Medulla oblongata (tissue), 1 donor: ENCODE data around the gene DLK1.

Source experiments
- DNase-seq: peaks from one replicate; pipeline ENCODE4 v3.0.0-alpha.2; 2015; ENCODE audit errors: extremely low spot score

DLK1 gene

DNA sequence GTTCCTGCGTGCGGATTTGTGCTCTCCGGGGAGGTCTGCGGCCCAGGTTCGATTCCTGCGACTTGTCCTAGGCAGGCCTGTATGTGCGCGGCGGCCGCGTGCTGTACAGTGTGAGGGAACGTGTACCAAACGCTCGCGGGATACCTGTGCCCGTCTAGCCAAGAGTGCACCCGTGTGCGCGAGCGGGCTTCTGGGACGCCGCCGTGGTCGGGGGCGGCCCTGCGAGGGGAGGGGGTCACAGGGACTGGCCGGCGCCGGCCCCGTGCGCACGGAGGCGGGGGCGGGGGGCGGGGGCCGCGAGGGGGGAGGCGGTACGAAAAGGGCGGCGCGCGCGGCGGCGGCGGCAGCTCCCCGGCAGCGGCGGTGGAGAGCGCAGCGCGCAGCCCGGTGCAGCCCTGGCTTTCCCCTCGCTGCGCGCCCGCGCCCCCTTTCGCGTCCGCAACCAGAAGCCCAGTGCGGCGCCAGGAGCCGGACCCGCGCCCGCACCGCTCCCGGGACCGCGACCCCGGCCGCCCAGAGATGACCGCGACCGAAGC is at the start of gene DLK1:
Gene DLK1, plus strand, starts transcription at position 343 of the 536 bp plus-strand sequence. Its CDS starts 177 bp downstream, at position 520.
- no peak for DNase-seq

DNA sequence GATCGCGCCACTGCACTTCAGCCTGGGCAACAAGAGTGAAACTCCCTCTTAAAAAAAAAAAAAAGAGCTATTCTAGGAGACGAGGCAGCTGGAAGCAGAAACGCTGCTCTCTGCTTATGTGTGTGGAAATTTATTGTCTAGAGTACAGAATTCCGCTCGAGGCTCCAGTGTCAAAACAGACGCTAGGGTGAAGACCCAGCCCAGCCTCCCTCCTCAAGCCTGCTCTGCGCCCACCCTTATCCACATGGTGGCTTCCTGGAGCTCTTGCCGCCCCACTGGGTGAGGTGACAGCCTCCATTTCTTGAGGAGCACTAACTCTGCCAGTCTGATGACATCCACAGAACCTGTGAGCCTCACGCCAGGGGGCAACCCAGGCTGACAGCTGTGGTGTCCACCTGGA is 49.5 kb upstream of the DLK1 start:
- DNase-seq = no peak

DNA sequence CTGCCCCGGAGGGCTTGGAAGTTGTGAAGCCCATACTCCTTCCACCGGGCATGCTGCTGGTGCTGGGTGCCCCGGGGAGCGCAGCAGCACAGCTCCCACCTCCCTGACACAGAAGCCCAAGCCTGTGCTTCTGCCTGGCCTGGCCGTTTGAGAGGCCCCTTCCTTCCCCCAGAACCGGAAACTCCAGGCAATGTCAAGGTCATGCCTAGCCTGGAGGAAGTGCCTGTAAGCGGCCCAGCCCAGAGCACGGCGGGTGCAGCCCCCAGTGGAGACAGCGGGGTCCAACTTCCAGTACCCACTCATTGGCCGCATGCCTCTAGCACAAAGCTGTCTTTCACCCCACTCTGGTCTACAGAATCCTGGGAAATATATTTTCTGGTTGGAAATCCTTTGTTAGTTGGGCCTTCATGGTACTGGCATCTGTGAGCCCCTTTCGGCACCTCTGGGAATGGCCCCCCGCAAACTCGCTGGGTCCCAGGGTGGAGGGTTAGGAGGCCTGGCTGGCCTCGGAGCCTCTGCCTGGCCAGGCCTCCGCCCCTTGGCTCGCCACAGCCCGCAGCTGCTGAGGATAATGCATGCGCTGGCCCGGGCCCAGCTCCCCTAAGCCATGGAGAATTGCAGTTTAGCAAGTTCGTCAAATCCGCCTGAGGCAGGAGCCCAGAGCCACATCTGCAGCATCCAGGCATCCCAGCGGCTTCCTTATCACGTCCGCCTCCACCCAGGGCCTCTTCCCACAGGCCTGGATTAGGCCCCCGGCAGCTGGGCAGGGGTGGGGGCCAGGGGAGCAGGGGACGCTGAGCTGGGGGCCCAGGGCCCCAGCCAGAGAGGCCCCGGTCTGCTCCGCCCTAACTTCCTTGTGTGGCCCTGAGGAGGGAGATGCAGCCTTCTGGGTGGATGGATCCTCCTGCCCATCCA is 48.9 kb upstream of the DLK1 start:
- DNase-seq = peak; percentile 32

DNA sequence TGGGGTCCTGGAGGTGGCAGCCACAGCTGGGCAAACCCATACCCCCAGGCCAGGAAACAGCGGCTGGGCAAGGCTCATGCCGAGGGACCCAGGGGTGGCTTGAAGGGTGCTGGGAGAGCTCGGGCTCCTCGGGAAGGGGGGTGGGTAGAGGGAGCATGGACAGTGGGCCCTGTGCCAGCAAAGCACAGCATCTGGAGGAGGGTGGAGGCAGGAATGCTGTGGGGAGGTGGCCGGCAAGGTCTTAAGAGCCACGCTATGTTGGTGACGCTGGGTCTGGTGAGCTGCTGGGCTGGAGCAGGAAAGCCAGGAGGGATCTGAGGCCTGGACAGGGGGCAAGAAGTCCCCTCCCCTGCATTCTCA is 48.2 kb upstream of the DLK1 start:
- DNase-seq = no peak

DNA sequence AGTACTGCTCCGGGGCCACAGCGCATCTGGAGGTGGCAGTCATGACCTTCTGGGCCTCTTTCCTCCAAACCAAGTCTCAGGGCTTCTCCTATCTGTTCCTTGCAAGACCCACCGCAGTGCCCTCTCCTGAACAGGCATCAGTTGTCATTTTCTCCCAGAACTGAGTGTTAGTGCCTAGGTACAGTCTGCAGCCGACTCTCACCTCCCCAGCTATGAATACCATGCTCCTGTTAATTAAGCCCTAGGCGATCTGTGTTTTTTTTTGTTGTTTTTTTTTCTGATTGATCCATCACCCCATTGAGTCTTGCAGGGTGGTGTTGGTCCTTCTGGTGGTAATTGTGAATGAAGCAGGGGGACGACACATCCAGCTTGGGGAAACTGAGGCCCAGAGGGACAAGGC is 47.5 kb upstream of the DLK1 start:
- DNase-seq = no peak

DNA sequence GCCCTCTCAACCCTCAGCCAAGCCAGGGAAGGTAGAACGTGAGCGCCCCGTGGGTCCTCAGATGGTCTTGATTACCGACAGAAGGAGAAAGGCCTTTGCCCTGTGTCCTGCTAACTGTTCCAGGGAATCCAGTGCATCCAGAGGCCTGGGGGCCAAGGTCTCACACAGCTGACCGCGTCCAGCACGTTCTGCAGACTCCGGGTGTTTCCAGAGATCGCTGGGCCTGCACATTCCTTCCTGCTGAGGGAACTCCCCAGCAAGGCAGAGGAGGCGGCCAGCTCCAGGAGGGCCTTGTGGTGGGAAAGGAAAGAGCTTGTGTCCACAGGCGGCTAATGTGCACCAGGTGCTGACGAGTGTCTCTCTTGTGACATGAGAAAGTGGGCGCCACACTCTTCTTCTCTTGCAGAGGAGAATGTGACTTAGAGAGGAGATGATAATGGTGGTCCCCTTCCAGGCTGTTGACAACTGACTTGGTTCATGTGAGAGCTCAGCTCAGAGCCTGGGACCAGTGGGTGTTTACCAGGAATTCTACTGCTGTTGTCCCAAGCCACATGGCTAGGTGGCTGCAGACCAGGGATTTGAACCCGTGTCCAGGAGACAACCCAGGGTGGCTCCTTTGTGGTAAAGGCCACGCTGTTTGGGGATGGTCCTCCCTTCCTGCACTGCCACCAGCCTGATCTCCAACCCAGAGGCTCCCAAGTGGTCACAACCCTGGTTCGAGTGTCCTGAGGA is 46.8 kb upstream of the DLK1 start:
- no peak for DNase-seq

DNA sequence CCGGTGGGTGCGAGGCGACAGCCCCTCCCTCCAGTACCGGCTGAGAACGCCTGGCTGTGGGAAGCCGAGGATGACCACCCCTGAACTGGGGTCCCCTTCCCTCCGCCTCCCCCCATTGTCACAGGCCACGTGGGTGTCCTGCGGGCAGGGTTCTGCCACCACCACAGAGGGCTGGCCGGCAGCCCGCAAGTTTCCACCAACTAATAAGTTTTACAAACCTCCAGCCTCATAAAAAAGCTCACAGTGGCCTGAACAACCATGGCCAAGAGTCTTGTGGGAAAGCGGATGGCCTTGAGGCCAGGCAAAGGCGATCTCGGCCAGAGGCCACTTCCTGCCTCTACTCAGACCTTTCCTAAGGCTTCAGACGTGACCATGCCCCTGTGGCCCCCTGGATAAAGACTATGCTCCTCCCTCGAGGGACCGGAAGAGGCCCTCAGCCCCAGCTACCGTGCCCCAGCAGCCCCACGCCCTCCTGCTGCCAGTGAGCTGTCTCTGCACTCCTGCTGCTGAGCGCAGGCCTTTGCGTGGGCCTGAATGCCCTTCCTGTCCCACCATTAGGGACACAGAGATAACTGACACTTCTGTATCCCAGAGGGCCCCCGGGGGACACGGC is 46.1 kb upstream of the DLK1 start:
- DNase-seq = no peak

DNA sequence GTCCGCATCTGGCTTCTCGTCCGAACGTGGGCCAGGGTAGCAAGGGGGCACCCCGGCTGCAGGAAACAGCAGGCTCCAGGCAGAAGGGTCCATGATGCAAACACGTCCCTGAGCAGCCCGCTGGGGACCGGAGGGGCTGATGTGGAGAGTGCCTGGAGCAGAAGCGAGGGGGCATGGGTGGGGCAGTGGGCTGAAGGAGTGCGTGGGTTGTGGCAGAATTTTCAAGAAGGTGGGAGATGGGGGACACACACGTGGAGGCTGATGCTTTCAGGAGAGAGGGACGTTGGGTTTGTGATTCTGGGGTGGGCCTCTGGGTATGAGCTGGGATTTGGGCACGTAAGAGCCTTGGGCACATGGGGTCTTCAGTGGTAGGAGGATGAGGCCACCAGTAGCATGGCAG is 45.6 kb upstream of the DLK1 start:
- DNase-seq = no peak

- no peak for DNase-seq
Observed at GRCh38 chr14:100682749-100683148, 43.9 kb upstream of the DLK1 start.

DNA sequence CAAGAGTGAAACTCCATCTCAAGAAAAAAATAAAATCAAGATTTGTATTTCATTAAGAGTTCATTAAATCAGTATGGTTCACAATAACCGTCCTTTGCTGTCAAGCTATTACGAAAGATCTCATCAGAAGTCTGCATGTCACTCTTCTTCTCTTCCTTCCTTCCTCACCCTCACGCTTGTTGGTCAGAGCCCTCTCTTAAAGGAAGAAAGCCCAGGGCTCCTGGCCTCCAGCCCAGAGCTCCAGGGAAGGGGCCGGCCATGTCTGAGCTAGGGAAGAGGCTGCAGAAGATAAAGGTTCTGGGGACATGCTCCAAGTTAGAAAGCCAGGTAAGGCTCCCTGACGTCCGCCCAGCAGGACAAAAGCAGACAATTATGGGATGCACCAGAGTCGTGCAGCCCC is 43.1 kb upstream of the DLK1 start:
- no peak for DNase-seq

DNA sequence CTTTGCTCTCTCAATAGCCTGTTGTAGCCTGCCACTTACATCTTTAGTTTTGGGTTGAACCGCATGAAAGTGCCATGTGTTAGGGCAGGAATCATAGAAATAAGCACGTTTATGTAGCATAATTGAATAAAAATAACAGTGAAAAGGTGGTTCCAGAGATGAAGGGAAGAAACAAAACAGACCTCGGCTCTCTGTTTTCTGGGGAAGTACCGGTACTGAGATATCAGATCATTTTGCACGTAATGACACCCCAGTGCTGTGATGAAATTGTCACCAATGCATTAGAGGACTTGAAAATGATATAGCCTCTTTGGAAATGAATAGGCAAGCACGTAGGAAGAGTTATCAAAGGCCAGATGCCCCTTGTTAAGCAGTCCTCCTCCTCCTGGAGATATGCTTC is 42.5 kb upstream of the DLK1 start:
- DNase-seq = no peak

DNA sequence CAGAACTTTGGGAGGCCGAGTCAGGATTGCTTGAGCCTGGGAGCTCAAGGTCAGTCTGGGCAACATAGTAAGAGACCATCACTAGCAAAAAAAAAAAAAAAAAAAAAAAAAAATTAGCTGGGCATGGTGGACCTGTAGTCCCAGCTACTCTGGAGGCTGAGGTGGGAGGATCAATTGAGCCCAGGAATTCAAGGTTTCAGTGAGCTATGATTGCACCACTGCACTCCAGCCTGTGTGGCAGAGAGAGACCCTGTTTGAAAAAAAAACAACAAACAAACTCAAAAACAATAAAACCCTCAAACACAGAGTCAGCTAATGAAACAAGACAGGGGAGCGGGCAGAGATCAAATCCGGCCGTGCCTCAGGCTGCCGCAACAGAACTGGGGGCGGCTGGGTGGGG is 41.7 kb upstream of the DLK1 start:
- no peak for DNase-seq

DNA sequence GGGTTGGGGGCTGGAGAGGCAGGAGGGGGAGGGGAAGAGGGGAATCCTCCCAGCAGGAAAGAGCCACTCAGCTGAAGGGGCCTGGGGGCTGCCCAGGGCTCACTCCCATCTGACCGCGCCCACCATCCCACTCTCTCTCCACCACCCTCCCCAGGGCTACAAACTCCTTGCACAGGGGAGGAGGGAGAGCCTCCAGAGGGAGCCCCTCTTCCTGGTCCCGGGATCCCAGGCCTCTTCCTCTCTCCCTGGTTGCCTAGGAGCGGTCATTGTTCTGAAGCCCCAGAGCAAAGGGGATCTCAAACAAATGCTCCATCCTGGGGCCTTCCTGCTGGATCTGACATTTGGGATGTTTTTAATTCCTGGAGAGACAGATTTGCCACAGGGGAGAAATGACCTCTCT is 39.8 kb upstream of the DLK1 start:
- no peak for DNase-seq

GRCh38 chr14:100687386-100687785 is 39.3 kb upstream of the DLK1 start:
- DNase-seq = no peak

DNA sequence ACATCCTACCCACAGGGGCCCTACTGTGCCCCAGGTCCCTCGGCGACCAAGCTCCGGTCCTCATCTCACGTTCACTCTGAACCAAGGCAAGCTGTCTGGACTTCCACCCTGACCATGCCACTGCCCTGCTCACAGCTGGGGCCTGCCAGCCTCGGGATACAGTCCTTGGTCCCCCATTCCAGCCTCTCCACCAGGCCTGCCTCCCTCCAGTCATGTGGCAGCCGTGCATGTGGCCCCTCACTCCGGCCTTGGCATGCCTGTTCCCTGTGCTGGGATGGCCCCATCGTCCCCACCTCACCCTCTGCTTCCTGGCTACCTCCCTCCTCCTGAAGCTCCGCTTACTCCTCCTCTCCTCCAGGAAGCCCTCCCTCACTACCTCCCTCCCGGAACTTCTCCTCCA is 38.6 kb upstream of the DLK1 start:
- DNase-seq = no peak

- no peak for DNase-seq
Observed at GRCh38 chr14:100688598-100689461, 37.9 kb upstream of the DLK1 start.

- no peak for DNase-seq
Observed at GRCh38 chr14:100690672-100691071, 36.0 kb upstream of the DLK1 start.

DNA sequence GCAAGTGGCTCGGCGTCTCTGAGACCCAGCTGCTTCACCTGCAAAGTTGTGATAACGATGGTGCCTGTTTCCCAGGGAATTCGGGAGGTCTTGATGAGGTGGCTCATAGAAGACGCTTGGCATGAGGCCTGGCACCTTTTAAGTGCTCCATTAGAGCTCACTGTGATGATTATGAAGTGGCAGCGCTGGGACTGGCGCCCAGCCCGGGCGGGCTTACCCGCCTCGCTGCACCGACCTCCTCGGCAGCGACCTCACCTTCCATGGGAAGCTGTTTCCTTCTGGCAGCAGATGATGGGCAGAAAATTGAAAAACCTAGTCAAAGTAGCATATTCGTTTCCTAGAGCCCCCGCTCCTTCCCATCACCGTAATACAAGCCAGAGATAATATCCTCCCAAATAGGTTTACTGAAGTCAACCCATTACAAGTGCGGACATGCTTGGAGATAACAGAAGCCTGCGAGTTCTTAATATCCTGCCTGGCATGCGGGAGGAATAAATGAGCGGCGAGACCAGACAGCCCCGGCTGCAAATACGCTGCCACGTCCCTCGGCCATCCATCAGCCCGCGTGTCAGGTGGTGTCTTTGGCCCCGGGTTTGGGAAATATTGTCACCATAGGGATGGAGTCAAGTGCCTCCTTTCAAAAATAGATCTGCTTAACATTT is 35.2 kb upstream of the DLK1 start:
- no peak for DNase-seq

DNA sequence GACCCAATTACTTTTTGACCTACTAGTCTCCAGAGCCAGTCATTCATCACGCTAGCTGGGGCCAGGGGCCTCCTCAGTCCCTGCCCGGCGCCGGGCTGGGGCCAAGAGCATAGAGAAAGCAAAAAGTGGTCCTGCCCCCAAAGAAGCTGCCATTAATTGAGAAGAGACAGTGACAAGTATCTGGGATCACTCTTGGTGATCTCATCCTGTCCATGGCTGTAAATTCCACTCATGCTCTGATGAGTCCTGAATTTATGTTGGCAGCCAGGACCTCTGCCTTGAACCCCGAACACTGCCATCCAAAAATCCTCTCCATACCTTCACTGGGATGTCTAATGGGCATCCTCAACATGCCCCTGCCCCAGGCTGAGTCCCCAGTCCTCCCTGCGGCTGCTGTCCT is 34.4 kb upstream of the DLK1 start:
- no peak for DNase-seq

DNA sequence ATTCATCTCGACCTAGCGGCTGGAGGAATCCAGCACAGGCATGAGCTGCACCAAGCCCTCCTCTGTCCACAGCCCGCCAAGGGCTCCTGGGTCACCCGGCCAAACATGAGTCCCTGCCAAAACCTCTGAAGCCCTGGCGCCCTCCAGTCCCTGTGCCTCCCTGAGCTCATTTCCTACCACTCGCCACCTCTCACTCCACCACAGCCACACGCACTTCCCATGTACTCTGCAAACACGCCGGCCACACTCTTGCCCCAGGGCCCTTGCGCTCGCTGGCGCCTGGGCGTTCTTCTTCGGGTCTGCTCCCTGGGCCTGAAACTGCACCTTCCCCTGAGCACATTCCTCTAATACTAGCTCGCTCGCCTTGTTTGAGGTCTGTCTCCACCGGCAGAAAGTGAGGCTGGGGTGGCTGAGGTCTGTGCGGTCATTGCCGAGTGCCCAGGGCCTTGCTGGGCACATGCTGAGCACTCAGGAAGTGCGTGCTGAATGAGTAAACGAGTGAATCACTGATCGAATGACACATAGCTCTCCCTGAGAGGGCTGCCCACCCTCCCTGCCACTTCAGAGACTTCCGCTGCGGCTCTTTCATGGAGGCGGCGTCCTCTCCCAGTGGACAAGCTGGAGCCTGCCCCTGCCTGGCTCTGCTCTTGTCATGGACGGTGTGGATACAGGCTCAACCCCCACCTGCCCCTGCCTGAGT is 33.7 kb upstream of the DLK1 start:
- DNase-seq = no peak
